Stimulated activated CD4-positive, alpha-beta T cell treated with anti-CD3 and anti-CD28 coated beads, TNF-alpha, amount 100 ng/mL, for 4 hours (primary cell): ENCODE measurements around the gene SMIM35.

ENCODE experiments used
- DNase-seq, 3 experiments: peaks; one replicate each; pipeline ENCODE4 v3.0.0-alpha.2; 2020; ENCODE audit warnings: low read depth in 3 of 3

Gene SMIM35

GRCh38 chr11:118086913-118087768 is at the start of gene SMIM35:
TSS of gene SMIM35 (minus strand) at chr11:118086963. CDS start at chr11:118086757, 206 bp downstream.
- DNase-seq: no peak

- no peak for DNase-seq
Observed at GRCh38 chr11:118136341-118136740, 49.6 kb upstream of the SMIM35 start.

GRCh38 chr11:118135796-118136165 is 49.0 kb upstream of the SMIM35 start:
- DNase-seq: no peak

- no peak for DNase-seq
Observed at GRCh38 chr11:118135051-118135795, 48.5 kb upstream of the SMIM35 start.

GRCh38 chr11:118133816-118134215 is 47.1 kb upstream of the SMIM35 start:
- no peak for DNase-seq

GRCh38 chr11:118132385-118133151 is 45.8 kb upstream of the SMIM35 start:
- DNase-seq: no peak

GRCh38 chr11:118129471-118130172 is 42.9 kb upstream of the SMIM35 start:
- DNase-seq: no peak

GRCh38 chr11:118128721-118129470 is 42.1 kb upstream of the SMIM35 start:
- DNase-seq: no peak

- DNase-seq: no peak
Observed at GRCh38 chr11:118128310-118128709, 41.5 kb upstream of the SMIM35 start.

- DNase-seq: no peak
Observed at GRCh38 chr11:118126082-118126838, 39.5 kb upstream of the SMIM35 start.

- DNase-seq: no peak
Observed at GRCh38 chr11:118124929-118125535, 38.3 kb upstream of the SMIM35 start.

- no peak for DNase-seq
Observed at GRCh38 chr11:118120793-118121192, 34.0 kb upstream of the SMIM35 start.

- no peak for DNase-seq
Observed at GRCh38 chr11:118117790-118118601, 31.2 kb upstream of the SMIM35 start.

GRCh38 chr11:118115048-118115447 is 28.3 kb upstream of the SMIM35 start:
- no peak for DNase-seq

- DNase-seq: no peak
Observed at GRCh38 chr11:118114266-118114665, 27.5 kb upstream of the SMIM35 start.

GRCh38 chr11:118112711-118113430 is 26.1 kb upstream of the SMIM35 start:
- no peak for DNase-seq

- no peak for DNase-seq
Observed at GRCh38 chr11:118111744-118112035, 24.9 kb upstream of the SMIM35 start.

GRCh38 chr11:118111019-118111743 is 24.4 kb upstream of the SMIM35 start:
- DNase-seq: no peak
